A673 (cell line): Measurements from ENCODE around the gene DIPK1B. TPM values are rescaled to one million over a fixed set of nuclear protein-coding genes. Genes with fewer than 3 reads are reported as not detected.
"Not testable (repeated sequence)": the region's sequence is repeated elsewhere in the genome, so short reads cannot be mapped to it uniquely, and the experiment has no call there.

Experiments
- BruUV-seq: library from RNA; stranded (reverse); fragments of 400-500 nt; replicated peaks from 2 replicates; lab custom pipeline; 2021; lab: Mats Ljungman, UMichigan
- CTCF ChIA-PET: fragments of 300-600 bp; sonication (Branson Sonifier 250); formaldehyde crosslinking; loops from one replicate; lab custom pipeline; 2022; ENCODE audit warnings: antibody characterized with exemption; lab: Charles Lee
- POLR2A ChIA-PET: fragments of 300-600 bp; sonication (Branson Sonifier 250); formaldehyde crosslinking; loops from one replicate; lab custom pipeline; 2022; ENCODE audit warnings: antibody characterized with exemption; ENCODE audit not compliant: low non-redundant PET; lab: Charles Lee
- DNase-seq: peaks from one replicate; pipeline ENCODE4 v3.0.0-alpha.2; 2015; ENCODE audit warnings: low spot score
- H3K27ac ChIP-seq: fragments of 200-600 bp; sonication (generic); 2 replicates; pipeline ENCODE4 v1.5.1; 2016; ENCODE audit warnings: mixed run types, low read depth, mild to moderate bottlenecking, mixed read lengths, antibody characterized with exemption, low read length; ENCODE audit not compliant: poor library complexity, severe bottlenecking
- H3K27me3 ChIP-seq: fragments of 200-600 bp; sonication (generic); replicated peaks from 2 replicates; pipeline ENCODE4 v1.6.1; 2017; ENCODE audit warnings: mixed run types, low read depth, mild to moderate bottlenecking, mixed read lengths, antibody characterized with exemption, low read length; ENCODE audit not compliant: insufficient read depth, poor library complexity
- H3K36me3 ChIP-seq: fragments of 200-600 bp; sonication (generic); 2 replicates; pipeline ENCODE4 v1.6.1; 2016; ENCODE audit warnings: mixed run types, mild to moderate bottlenecking, mixed read lengths, antibody characterized with exemption, low read length; ENCODE audit not compliant: insufficient read depth, poor library complexity, severe bottlenecking
- H3K4me1 ChIP-seq: fragments of 200-600 bp; sonication (generic); 2 replicates; pipeline ENCODE4 v1.6.1; 2017; ENCODE audit warnings: mixed run types, mild to moderate bottlenecking, mixed read lengths, antibody characterized with exemption, low read length; ENCODE audit not compliant: insufficient read depth, poor library complexity, severe bottlenecking
- H3K4me3 ChIP-seq: fragments of 200-600 bp; sonication (generic); 2 replicates; pipeline ENCODE4 v1.5.1; 2016; ENCODE audit warnings: low read depth, mixed run types, mild to moderate bottlenecking, mixed read lengths, low read length; ENCODE audit not compliant: poor library complexity, severe bottlenecking
- H3K9me3 ChIP-seq: fragments of 200-600 bp; sonication (generic); 2 replicates; pipeline ENCODE4 v1.6.1; 2016; ENCODE audit warnings: mixed run types, low read depth, mild to moderate bottlenecking, mixed read lengths, antibody characterized with exemption, low read length; ENCODE audit not compliant: poor library complexity, severe bottlenecking
- CTCF ChIP-seq: fragments of 300-800, 200-600 bp; sonication (generic); conservative IDR thresholded peaks from 2 replicates; pipeline ENCODE4 v1.5.1; 2017; ENCODE audit warnings: low read depth, mild to moderate bottlenecking, antibody characterized with exemption, low read length, moderate library complexity, mixed read lengths
- EZH2 ChIP-seq: fragments of 200-600 bp; sonication (generic); IDR thresholded peaks from 2 replicates; pipeline ENCODE4 v1.6.1; 2017; ENCODE audit warnings: borderline replicate concordance, low read depth, mild to moderate bottlenecking, mixed read lengths, antibody characterized with exemption, low read length; ENCODE audit not compliant: poor library complexity, severe bottlenecking
- intact Hi-C: fragments of 100-400 bp; cut with micrococcal nuclease; formaldehyde crosslinking; loops from one replicate; pipeline ENCODE4 v1.10.0; 2022; ENCODE audit not compliant: unreplicated experiment
- total RNA-seq: library from RNA; stranded (reverse); gene quantifications from 2 replicates; pipeline ENCODE4 v1.2.3, GENCODE V29; 2021

Gene DIPK1B
- total RNA-seq, 1 experiment from 2014 or later = 26.4 TPM

GRCh38 chr9:136766410-136767120 is 54.2 kb downstream of the DIPK1B start:
- intact Hi-C loops, H3K4me1 ChIP-seq, H3K36me3 ChIP-seq, H3K4me3 ChIP-seq, DNase-seq, H3K9me3 ChIP-seq, H3K27me3 ChIP-seq, BruUV-seq, H3K27ac ChIP-seq: not testable (repeated sequence)
- peak; percentile 48 for TF ChIP-seq CTCF
- ChIA-PET POLR2A (interaction anchor here (0.6 kb wide), 1 partner anchor 10 kb away, joined by 8 read pairs; no protein-coding TSS in a partner anchor), CTCF (interaction anchor here (0.6 to 0.9 kb wide), 2 partner anchors 13 to 283 kb away, joined by 3 to 6 read pairs; no protein-coding TSS in a partner anchor)

GRCh38 chr9:136769710-136770191 is 57.4 kb downstream of the DIPK1B start:
- intact Hi-C loops = no loop called here
- Histone ChIP-seq H3K36me3 (no peaks in the 10 kb centered on the region), H3K4me1 (no peaks in the 10 kb centered on the region), H3K9me3 (peaks cover 7% of the 10 kb centered on the region), H3K27me3 (no peaks in the 10 kb centered on the region), H3K4me3 (peak overlapping the region; percentile 44), H3K27ac (no peak overlapping the region)
- TF ChIP-seq CTCF = peak; percentile 65
- TF ChIP-seq EZH2 = no peak
- ChIA-PET CTCF (interaction anchor here (0.6 to 0.7 kb wide), 4 partner anchors 8 to 223 kb away, joined by 3 to 14 read pairs (median 4); partner anchors contain the start of gene PAXX), POLR2A (no interaction called here)
- DNase-seq = peak; percentile 73
- no TSS peak for BruUV-seq

GRCh38 chr9:136771907-136772415 is 59.6 kb downstream of the DIPK1B start:
- ChIA-PET CTCF (interaction anchor here (0.5 to 0.8 kb wide), 2 partner anchors 194 to 278 kb away, joined by 3 to 11 read pairs; no protein-coding TSS in a partner anchor), POLR2A (no interaction called here)
- intact Hi-C loops = no loop called here
- H3K4me1 ChIP-seq = no peaks in the 10 kb centered on the region
- H3K36me3 ChIP-seq = no peaks in the 10 kb centered on the region
- no peaks in the 10 kb centered on the region for H3K27me3 ChIP-seq
- no peak overlapping the region for H3K27ac ChIP-seq
- no peak for DNase-seq
- no TSS peak for BruUV-seq
- peaks cover 7% of the 10 kb centered on the region for H3K9me3 ChIP-seq
- no peak overlapping the region for H3K4me3 ChIP-seq
- TF ChIP-seq EZH2 = no peak
